ENCODE results near the gene CMBL. TPM values are rescaled to one million over a fixed set of nuclear protein-coding genes. Genes with fewer than 3 reads are reported as not detected.

Gene CMBL
- total RNA-seq, 2 experiments from 2014 or later, result 0.13 TPM; not detected in 1

DNA sequence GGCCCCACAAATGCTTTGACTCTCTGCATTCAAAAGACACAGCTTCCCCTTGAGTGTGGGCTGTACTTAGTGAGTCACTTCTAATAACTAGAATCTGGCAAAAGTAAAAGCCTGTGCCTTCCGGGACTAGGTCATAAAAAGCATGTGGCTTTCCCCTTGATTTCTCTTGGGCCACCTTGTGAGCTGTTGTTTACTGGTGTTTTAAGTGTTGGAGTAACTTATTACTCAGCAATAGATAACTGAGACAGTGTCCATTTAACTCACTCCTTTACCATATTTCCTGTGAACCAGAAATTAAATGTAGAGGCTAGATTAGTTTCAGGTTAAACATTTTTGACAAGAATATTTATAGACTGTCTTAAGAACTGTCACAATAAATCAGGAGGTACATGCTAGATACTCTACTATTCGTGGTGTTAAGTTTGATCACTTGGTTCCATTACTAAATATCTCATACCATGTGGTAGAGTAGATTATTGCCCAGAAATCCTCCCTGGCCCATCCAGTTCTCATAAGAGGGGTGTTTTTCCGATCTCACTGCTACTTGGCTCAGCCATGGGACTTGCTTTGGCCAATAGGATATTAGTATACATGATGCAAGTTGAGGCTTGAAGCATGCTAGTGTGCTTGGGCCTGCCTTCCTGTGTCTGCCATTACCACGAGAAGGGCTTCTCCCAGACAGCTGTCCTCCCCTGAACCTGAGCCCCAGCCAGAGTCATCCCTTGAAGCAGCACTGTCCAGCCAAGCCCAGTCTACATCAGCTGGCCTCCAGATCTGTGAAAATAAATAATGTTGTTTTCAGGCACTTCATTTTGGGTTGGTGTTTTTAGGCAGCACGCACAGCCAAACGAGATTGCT, 10.4 kb upstream of the CMBL start:
- DNase-seq (ENCODE audit: low spot score), result no peak
- ChIA-PET CTCF (ENCODE audit: unreplicated experiment) (no interaction called here), POLR2A (interaction anchor here (1.2 kb wide), 1 partner anchor 12 kb away, joined by 3 read pairs; no protein-coding TSS in a partner anchor)
- Histone ChIP-seq H3K9me2 (ENCODE audit: insufficient read depth, low read length) (no peaks in the 10 kb centered on the region), H3K4me3 (ENCODE audit: low read depth, low read length, poor library complexity, severe bottlenecking) (no peak overlapping the region), H4K20me1 (ENCODE audit: insufficient read depth, low read length) (no peaks in the 10 kb centered on the region), H3K4me2 (ENCODE audit: low read length) (no peak overlapping the region), H3K4me1 (ENCODE audit: insufficient read depth, low read length, poor library complexity, severe bottlenecking) (no peaks in the 10 kb centered on the region), H2AFZ (ENCODE audit: low read length) (no peak overlapping the region), H3K79me2 (ENCODE audit: insufficient read depth, low read depth, low read length) (no peaks in the 10 kb centered on the region), H3K9me3 (ENCODE audit: low read length) (no peaks in the 10 kb centered on the region), H3K27ac (ENCODE audit: low read depth, low read length, poor library complexity, severe bottlenecking) (no peak overlapping the region), H3K36me3 (ENCODE audit: insufficient read depth, low read length) (no peaks in the 10 kb centered on the region)
- intact Hi-C loops (cut with micrococcal nuclease; ENCODE audit: unreplicated experiment), result no loop called here
- no TSS peak for BruUV-seq (replicated peaks)
- no peak for TF ChIP-seq EZH2phosphoT487 (IDR thresholded peaks at IDR 0.05; ENCODE audit: borderline replicate concordance, low read depth, low read length)
- TF ChIP-seq, protein P1, sequence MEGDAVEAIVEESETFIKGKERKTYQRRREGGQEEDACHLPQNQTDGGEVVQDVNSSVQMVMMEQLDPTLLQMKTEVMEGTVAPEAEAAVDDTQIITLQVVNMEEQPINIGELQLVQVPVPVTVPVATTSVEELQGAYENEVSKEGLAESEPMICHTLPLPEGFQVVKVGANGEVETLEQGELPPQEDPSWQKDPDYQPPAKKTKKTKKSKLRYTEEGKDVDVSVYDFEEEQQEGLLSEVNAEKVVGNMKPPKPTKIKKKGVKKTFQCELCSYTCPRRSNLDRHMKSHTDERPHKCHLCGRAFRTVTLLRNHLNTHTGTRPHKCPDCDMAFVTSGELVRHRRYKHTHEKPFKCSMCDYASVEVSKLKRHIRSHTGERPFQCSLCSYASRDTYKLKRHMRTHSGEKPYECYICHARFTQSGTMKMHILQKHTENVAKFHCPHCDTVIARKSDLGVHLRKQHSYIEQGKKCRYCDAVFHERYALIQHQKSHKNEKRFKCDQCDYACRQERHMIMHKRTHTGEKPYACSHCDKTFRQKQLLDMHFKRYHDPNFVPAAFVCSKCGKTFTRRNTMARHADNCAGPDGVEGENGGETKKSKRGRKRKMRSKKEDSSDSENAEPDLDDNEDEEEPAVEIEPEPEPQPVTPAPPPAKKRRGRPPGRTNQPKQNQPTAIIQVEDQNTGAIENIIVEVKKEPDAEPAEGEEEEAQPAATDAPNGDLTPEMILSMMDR (conservative IDR thresholded peaks at IDR 0.05; ENCODE audit: low read length), result no peak

- Histone ChIP-seq H3K79me2 (ENCODE audit: insufficient read depth, low read depth, low read length) (no peaks in the 10 kb centered on the region), H3K4me2 (ENCODE audit: low read length) (no peak overlapping the region), H3K9me2 (ENCODE audit: insufficient read depth, low read length) (no peaks in the 10 kb centered on the region), H3K27ac (ENCODE audit: low read depth, low read length, poor library complexity, severe bottlenecking) (no peak overlapping the region), H3K36me3 (ENCODE audit: insufficient read depth, low read length) (no peaks in the 10 kb centered on the region), H3K9me3 (ENCODE audit: low read length) (no peaks in the 10 kb centered on the region), H3K4me1 (ENCODE audit: insufficient read depth, low read length, poor library complexity, severe bottlenecking) (no peaks in the 10 kb centered on the region), H2AFZ (ENCODE audit: low read length) (no peak overlapping the region), H3K4me3 (ENCODE audit: low read depth, low read length, poor library complexity, severe bottlenecking) (no peak overlapping the region), H4K20me1 (ENCODE audit: insufficient read depth, low read length) (no peaks in the 10 kb centered on the region)
- ChIA-PET POLR2A (no interaction called here), CTCF (ENCODE audit: unreplicated experiment) (interaction anchor here (0.5 kb wide), 1 partner anchor 329 kb away, joined by 3 read pairs; no protein-coding TSS in a partner anchor)
- intact Hi-C loops (cut with micrococcal nuclease; ENCODE audit: unreplicated experiment), result no loop called here
- TF ChIP-seq EZH2phosphoT487 (IDR thresholded peaks at IDR 0.05; ENCODE audit: borderline replicate concordance, low read depth, low read length), result no peak
- TF ChIP-seq, protein P1 (conservative IDR thresholded peaks at IDR 0.05; ENCODE audit: low read length), result no peak
- no peak for DNase-seq (ENCODE audit: low spot score)
- no TSS peak for BruUV-seq (replicated peaks)
Measured at GRCh38 chr5:10315824-10316509, 8.3 kb upstream of the CMBL start.
